ENCODE data around the gene ELK3. TPM values are rescaled to one million over a fixed set of nuclear protein-coding genes. Genes with fewer than 3 reads are reported as not detected.
A peak's percentile ranks its signal among the peaks of the same experiment; 100 is the strongest.
"Not testable (repeated sequence)": the region's sequence is repeated elsewhere in the genome, so short reads cannot be mapped to it uniquely, and the experiment has no call there.

ELK3 gene
- total RNA-seq, 1 donor from 2014 or later, result 4.8 TPM

GRCh38 chr12:96311191-96311590, 117.0 kb downstream of the ELK3 start:
- Histone ChIP-seq H3K4me3 (no peak overlapping the region), H3K9me3 (ENCODE audit: low read depth) (no peaks in the 10 kb centered on the region), H3K4me1 (no peaks in the 10 kb centered on the region), H3F3A (ENCODE audit: low read depth) (peaks cover 4% of the 10 kb centered on the region), H3K36me3 (peaks cover 18% of the 10 kb centered on the region), H3K79me2 (ENCODE audit: low read depth) (peaks cover 35% of the 10 kb centered on the region), H3K27me3 (no peaks in the 10 kb centered on the region), H4K20me1 (ENCODE audit: low read depth) (no peaks in the 10 kb centered on the region), H2AFZ (replicated peaks) (no peak overlapping the region), H3K9ac (no peak overlapping the region), H3K4me2 (no peak overlapping the region), H3K27ac (no peak overlapping the region)
- TF ChIP-seq EZH2phosphoT487 (IDR thresholded peaks at IDR 0.05), result no peak
- TF ChIP-seq CTCF (IDR thresholded peaks at IDR 0.05), result no peak
- no peak for TF ChIP-seq EZH2 (IDR thresholded peaks at IDR 0.05)
- Mint-ChIP-seq H3K36me3 (peaks cover 22% of the 10 kb centered on the region), H3K9me3 (no peaks in the 10 kb centered on the region), H3K27me3 (ENCODE audit: insufficient read depth, low read depth) (peaks cover 2% of the 10 kb centered on the region), H3K27ac (no peak overlapping the region), H3K4me1 (peaks cover 7% of the 10 kb centered on the region), H3K4me3 (no peak overlapping the region)
- DNase-seq (ENCODE audit: low spot score), result no peak

- H3K4me2 ChIP-seq, result no peak overlapping the region
- Mint-ChIP-seq H3K36me3 (peaks cover 17% of the 10 kb centered on the region), H3K27me3 (ENCODE audit: insufficient read depth, low read depth) (peaks cover 2% of the 10 kb centered on the region), H3K27ac (no peak overlapping the region), H3K4me1 (peaks cover 7% of the 10 kb centered on the region), H3K4me3 (no peak overlapping the region), H3K9me3 (peaks cover 3% of the 10 kb centered on the region)
- peaks cover 4% of the 10 kb centered on the region for H3F3A ChIP-seq (ENCODE audit: low read depth)
- H4K20me1 ChIP-seq (ENCODE audit: low read depth), result no peaks in the 10 kb centered on the region
- no peak overlapping the region for H3K4me3 ChIP-seq
- H3K9me3 ChIP-seq (ENCODE audit: low read depth), result no peaks in the 10 kb centered on the region
- H3K36me3 ChIP-seq, result peaks cover 18% of the 10 kb centered on the region
- no peaks in the 10 kb centered on the region for H3K27me3 ChIP-seq
- H3K79me2 ChIP-seq (ENCODE audit: low read depth), result peaks cover 26% of the 10 kb centered on the region
- H3K4me1 ChIP-seq, result no peaks in the 10 kb centered on the region
- no peak for DNase-seq (ENCODE audit: low spot score)
- no peak overlapping the region for H3K9ac ChIP-seq
- no peak overlapping the region for H2AFZ ChIP-seq (replicated peaks)
- TF ChIP-seq EZH2phosphoT487 (IDR thresholded peaks at IDR 0.05) (no peak), CTCF (IDR thresholded peaks at IDR 0.05) (no peak), EZH2 (IDR thresholded peaks at IDR 0.05) (no peak)
- no peak overlapping the region for H3K27ac ChIP-seq
Measured at GRCh38 chr12:96313606-96314005, 119.4 kb downstream of the ELK3 start.

GRCh38 chr12:96314723-96315122, 120.5 kb downstream of the ELK3 start:
- peaks cover 7% of the 10 kb centered on the region for H3K4me1 Mint-ChIP-seq
- H3K9me3 ChIP-seq (ENCODE audit: low read depth), result no peaks in the 10 kb centered on the region
- H3K9ac ChIP-seq, result no peak overlapping the region
- peaks cover 12% of the 10 kb centered on the region for H3K36me3 Mint-ChIP-seq
- H3K9me3 Mint-ChIP-seq, result peaks cover 3% of the 10 kb centered on the region
- peaks cover 4% of the 10 kb centered on the region for H3F3A ChIP-seq (ENCODE audit: low read depth)
- H3K4me2 ChIP-seq, result no peak overlapping the region
- H3K4me3 Mint-ChIP-seq, result no peak overlapping the region
- no peak overlapping the region for H3K4me3 ChIP-seq
- TF ChIP-seq EZH2phosphoT487 (IDR thresholded peaks at IDR 0.05) (no peak), EZH2 (IDR thresholded peaks at IDR 0.05) (no peak), CTCF (IDR thresholded peaks at IDR 0.05) (no peak)
- H3K27me3 ChIP-seq, result no peaks in the 10 kb centered on the region
- no peak overlapping the region for H3K27ac Mint-ChIP-seq
- H4K20me1 ChIP-seq (ENCODE audit: low read depth), result no peaks in the 10 kb centered on the region
- DNase-seq (ENCODE audit: low spot score), result no peak
- H3K79me2 ChIP-seq (ENCODE audit: low read depth), result peaks cover 26% of the 10 kb centered on the region
- H3K27me3 Mint-ChIP-seq (ENCODE audit: insufficient read depth, low read depth), result peaks cover 2% of the 10 kb centered on the region
- H3K4me1 ChIP-seq, result no peaks in the 10 kb centered on the region
- H2AFZ ChIP-seq (replicated peaks), result no peak overlapping the region
- H3K36me3 ChIP-seq, result peaks cover 18% of the 10 kb centered on the region
- H3K27ac ChIP-seq, result no peak overlapping the region

- peak; percentile 3 for DNase-seq (ENCODE audit: low spot score)
- Mint-ChIP-seq H3K4me3 (peak overlapping the region; percentile 90), H3K27ac (peak overlapping the region; percentile 98)
- not testable (repeated sequence) for H3K27me3 ChIP-seq; H4K20me1 ChIP-seq (ENCODE audit: low read depth); H3K27me3 Mint-ChIP-seq (ENCODE audit: insufficient read depth, low read depth); H3K36me3 Mint-ChIP-seq; H3K4me1 Mint-ChIP-seq; H3K9ac ChIP-seq; H3K4me1 ChIP-seq; H3F3A ChIP-seq (ENCODE audit: low read depth); H3K9me3 ChIP-seq (ENCODE audit: low read depth); H3K9me3 Mint-ChIP-seq
- peak overlapping the region; percentile 62 for H3K4me3 ChIP-seq
- peaks cover 26% of the 10 kb centered on the region for H3K79me2 ChIP-seq (ENCODE audit: low read depth)
- H3K27ac ChIP-seq, result peak overlapping the region; percentile 35
- peaks cover 15% of the 10 kb centered on the region for H3K36me3 ChIP-seq
- peak overlapping the region; percentile 82 for H2AFZ ChIP-seq (replicated peaks)
- peak overlapping the region; percentile 59 for H3K4me2 ChIP-seq
Measured at GRCh38 chr12:96315741-96316481, 121.7 kb downstream of the ELK3 start.

GRCh38 chr12:96317801-96318200, 123.6 kb downstream of the ELK3 start:
- not testable (repeated sequence) for H3F3A ChIP-seq (ENCODE audit: low read depth); DNase-seq (ENCODE audit: low spot score); H3K27me3 Mint-ChIP-seq (ENCODE audit: insufficient read depth, low read depth); H3K4me3 Mint-ChIP-seq; H3K9me3 ChIP-seq (ENCODE audit: low read depth); H3K27me3 ChIP-seq; H3K4me1 Mint-ChIP-seq; H3K27ac Mint-ChIP-seq; H3K4me2 ChIP-seq; H3K4me1 ChIP-seq; H3K9ac ChIP-seq; H2AFZ ChIP-seq (replicated peaks); H3K27ac ChIP-seq; H3K4me3 ChIP-seq; H4K20me1 ChIP-seq (ENCODE audit: low read depth)
- Mint-ChIP-seq H3K9me3 (peaks cover 11% of the 10 kb centered on the region), H3K36me3 (peaks cover 14% of the 10 kb centered on the region)
- Histone ChIP-seq H3K79me2 (ENCODE audit: low read depth) (peaks cover 28% of the 10 kb centered on the region), H3K36me3 (peaks cover 13% of the 10 kb centered on the region)
